KMS-11 (cell line): Measurements from ENCODE around the gene SYT13.

Source experiments
- H2AFZ ChIP-seq: fragments of 200-600 bp; sonication (generic); 2 replicates; pipeline ENCODE4 v1.6.1; 2016; ENCODE audit warnings: antibody characterized with exemption, mixed run types, low read depth
- H3K27ac ChIP-seq: fragments of 200-600 bp; sonication (generic); 2 replicates; pipeline ENCODE4 v1.6.1; 2016; ENCODE audit warnings: mild to moderate bottlenecking, mixed run types
- H3K27me3 ChIP-seq: fragments of 200-600 bp; sonication (generic); 2 replicates; pipeline ENCODE4 v1.6.1; 2017; ENCODE audit warnings: mild to moderate bottlenecking, low read depth, mixed run types, moderate library complexity; ENCODE audit not compliant: insufficient read depth
- H3K36me3 ChIP-seq: fragments of 200-600 bp; sonication (generic); 2 replicates; pipeline ENCODE4 v1.6.1; 2017; ENCODE audit warnings: mild to moderate bottlenecking, mixed run types; ENCODE audit not compliant: insufficient read depth
- H3K4me1 ChIP-seq: fragments of 200-600 bp; sonication (generic); 2 replicates; pipeline ENCODE4 v1.6.1; 2016; ENCODE audit warnings: mild to moderate bottlenecking, low read depth, mixed run types; ENCODE audit not compliant: poor library complexity, severe bottlenecking
- H3K4me2 ChIP-seq: fragments of 200-600 bp; sonication (generic); 2 replicates; pipeline ENCODE4 v1.7.0; 2016; ENCODE audit warnings: mild to moderate bottlenecking, mixed run types
- H3K4me3 ChIP-seq: fragments of 200-600 bp; sonication (generic); IDR thresholded peaks from 2 replicates; pipeline ENCODE4 v1.6.1; 2017; ENCODE audit warnings: low read depth, low read length, mixed read lengths; ENCODE audit not compliant: insufficient read depth
- H3K79me2 ChIP-seq: fragments of 200-600 bp; sonication (generic); 2 replicates; pipeline ENCODE4 v1.6.1; 2016; ENCODE audit warnings: low read depth, mixed run types; ENCODE audit not compliant: insufficient read depth
- H3K9ac ChIP-seq: fragments of 200-600 bp; sonication (generic); 2 replicates; pipeline ENCODE4 v1.6.1; 2016; ENCODE audit warnings: mild to moderate bottlenecking, mixed run types
- H4K20me1 ChIP-seq: fragments of 200-600 bp; sonication (generic); 2 replicates; pipeline ENCODE4 v1.6.1; 2016; ENCODE audit warnings: mild to moderate bottlenecking, mixed run types; ENCODE audit not compliant: insufficient read depth
- TF ChIP-seq, protein P1 (sequence below): fragments of 200-600 bp; sonication (generic); conservative IDR thresholded peaks from 2 replicates; pipeline ENCODE4 v1.6.1; 2017; ENCODE audit warnings: low read depth, mild to moderate bottlenecking, antibody characterized with exemption, low read length, moderate library complexity, mixed read lengths

The SYT13 gene

DNA sequence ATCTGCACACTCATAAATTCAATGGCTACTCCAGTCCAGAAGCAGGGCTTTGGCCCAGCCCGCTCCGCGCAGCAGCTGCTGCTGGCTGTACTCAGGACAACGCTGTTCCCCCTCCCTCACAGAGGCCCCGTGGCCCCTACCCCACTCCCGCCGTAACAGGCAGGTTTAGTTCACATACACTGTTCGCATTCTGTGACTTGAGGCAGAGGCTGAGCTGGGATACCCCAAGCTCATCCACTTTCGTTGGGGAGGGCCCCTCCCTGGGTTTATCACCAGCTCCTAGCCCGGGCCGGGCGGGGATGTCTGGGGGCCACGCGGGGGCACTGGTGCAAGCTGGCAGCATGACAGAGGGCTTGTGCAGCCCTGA is 52.4 kb downstream of the SYT13 start:
- H3K79me2 ChIP-seq, result no peaks in the 10 kb centered on the region
- TF ChIP-seq, protein P1, sequence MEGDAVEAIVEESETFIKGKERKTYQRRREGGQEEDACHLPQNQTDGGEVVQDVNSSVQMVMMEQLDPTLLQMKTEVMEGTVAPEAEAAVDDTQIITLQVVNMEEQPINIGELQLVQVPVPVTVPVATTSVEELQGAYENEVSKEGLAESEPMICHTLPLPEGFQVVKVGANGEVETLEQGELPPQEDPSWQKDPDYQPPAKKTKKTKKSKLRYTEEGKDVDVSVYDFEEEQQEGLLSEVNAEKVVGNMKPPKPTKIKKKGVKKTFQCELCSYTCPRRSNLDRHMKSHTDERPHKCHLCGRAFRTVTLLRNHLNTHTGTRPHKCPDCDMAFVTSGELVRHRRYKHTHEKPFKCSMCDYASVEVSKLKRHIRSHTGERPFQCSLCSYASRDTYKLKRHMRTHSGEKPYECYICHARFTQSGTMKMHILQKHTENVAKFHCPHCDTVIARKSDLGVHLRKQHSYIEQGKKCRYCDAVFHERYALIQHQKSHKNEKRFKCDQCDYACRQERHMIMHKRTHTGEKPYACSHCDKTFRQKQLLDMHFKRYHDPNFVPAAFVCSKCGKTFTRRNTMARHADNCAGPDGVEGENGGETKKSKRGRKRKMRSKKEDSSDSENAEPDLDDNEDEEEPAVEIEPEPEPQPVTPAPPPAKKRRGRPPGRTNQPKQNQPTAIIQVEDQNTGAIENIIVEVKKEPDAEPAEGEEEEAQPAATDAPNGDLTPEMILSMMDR, result peak; percentile 9; the same call in 1 of the 2 replicates

DNA sequence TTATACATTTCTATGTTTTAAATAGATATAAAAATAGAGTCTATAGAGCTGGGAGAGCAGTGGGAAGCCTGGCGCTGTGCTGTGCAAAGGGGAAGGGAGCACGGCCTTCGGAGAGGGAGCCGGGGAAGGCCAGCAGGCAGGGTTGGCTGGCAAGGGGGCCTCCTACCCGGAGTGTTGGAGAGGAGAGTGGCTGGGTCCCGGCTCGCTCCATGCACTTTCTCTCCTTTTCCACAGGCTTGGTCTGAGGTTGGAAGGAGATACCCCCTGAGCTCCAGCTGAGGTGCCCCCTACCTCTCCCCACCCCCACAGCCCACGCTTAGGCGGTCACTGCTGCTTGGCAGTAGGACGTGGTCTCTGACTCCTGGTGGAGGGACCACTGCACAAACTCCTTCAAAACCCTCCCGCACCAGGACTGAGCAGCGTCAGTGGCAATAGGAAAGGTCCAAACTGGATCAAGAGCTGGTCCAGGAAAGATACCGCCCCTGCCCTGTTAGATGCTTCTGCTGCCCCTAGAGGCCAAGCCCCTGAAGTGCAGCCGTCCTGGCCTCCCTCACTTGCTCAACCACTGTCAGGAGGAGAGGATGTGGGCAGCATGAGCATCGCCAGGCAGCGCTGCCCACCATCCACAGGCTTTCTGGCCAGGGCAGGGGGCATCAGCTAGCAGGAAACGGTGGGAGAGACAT is 52.9 kb downstream of the SYT13 start:
- H3K4me1 ChIP-seq, result no peaks in the 10 kb centered on the region
- H3K4me3 ChIP-seq, result no peak overlapping the region
- no peaks in the 10 kb centered on the region for H4K20me1 ChIP-seq
- H3K27me3 ChIP-seq, result no peaks in the 10 kb centered on the region
- no peak overlapping the region for H3K27ac ChIP-seq
- H3K79me2 ChIP-seq, result no peaks in the 10 kb centered on the region
- no peak overlapping the region for H3K4me2 ChIP-seq
- no peak overlapping the region for H2AFZ ChIP-seq
- TF ChIP-seq, protein P1, result peak; percentile 71
- no peak overlapping the region for H3K9ac ChIP-seq
- H3K36me3 ChIP-seq, result no peaks in the 10 kb centered on the region

More for the DNA sequence above, 52.4 kb downstream of the SYT13 start:
- no peaks in the 10 kb centered on the region for H3K27me3 ChIP-seq
- H3K27ac ChIP-seq, result no peak overlapping the region
- H4K20me1 ChIP-seq, result no peaks in the 10 kb centered on the region
- no peak overlapping the region for H3K4me2 ChIP-seq
- H3K9ac ChIP-seq, result no peak overlapping the region
- H3K4me3 ChIP-seq, result no peak overlapping the region
- no peaks in the 10 kb centered on the region for H3K4me1 ChIP-seq
- H3K36me3 ChIP-seq, result no peaks in the 10 kb centered on the region
- H2AFZ ChIP-seq, result no peak overlapping the region

DNA sequence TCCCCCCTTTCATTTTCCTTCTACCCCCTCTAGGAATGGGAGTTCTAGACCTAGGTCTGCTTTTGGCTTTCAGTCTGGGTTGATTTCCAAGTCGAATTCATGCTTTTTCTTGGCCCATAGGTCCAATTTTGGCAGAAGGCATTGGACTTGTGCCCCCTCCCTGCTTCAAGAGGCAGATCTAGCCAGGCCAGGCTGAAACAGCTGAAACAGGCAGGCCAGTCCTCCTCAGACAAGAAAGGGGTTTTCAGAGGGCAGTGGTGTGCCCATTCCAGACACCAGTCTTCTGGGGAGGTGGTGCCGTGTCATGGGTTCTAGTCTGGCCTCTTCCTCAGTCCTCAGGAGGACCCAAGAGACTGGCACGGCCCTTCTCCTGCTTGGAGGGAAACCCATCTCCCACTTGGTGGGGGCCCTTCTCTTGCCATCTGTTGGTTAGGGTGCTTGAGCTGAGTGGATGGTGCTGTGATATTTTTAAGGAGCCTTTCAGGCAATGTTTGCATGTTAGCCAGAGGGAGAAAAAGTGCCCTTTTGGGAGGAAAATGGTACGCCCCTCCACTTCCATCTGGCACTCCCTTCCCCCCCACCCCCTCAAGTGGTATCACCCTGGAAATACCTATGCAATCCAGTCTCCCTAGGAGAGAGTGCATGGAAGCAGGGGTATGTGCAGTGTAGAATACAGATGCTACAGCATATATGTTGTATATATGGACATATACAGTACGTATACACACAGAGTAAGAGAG is 53.6 kb downstream of the SYT13 start:
- Histone ChIP-seq H2AFZ (no peak overlapping the region), H3K27me3 (no peaks in the 10 kb centered on the region)

DNA sequence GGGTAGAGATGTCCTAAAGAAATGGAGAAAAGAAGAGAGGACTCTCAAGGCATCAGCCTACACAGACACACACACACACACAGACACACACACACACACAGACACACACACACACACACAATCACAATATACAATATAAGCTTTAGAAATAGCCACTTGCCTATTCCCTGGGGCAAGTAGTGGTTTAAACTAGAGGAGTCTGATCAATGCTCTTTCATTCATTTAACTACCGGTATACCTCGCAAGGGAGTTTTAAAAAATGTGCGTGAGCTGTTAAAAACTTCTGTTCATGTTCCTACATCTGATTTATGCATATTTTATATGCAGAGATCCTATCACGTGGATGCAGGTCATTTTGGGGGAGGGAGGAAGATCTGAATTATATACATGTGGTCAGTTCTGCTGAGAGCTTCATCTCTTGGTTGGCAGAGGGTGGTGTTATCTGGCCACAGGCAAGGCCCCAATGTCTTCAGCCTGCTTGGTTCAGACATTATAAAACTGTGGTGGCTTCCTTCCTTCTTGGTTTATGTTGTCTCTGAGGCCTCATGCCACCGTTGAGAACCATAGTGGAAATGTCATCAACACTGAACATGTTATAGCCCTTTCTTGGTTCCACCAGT is 56.6 kb downstream of the SYT13 start:
- no peaks in the 10 kb centered on the region for H3K36me3 ChIP-seq
- no peaks in the 10 kb centered on the region for H4K20me1 ChIP-seq
- H3K79me2 ChIP-seq, result no peaks in the 10 kb centered on the region
- no peak overlapping the region for H2AFZ ChIP-seq
- H3K27me3 ChIP-seq, result no peaks in the 10 kb centered on the region
- H3K4me1 ChIP-seq, result no peaks in the 10 kb centered on the region
- TF ChIP-seq, protein P1, result no peak
- no peak overlapping the region for H3K4me2 ChIP-seq
- no peak overlapping the region for H3K9ac ChIP-seq
- no peak overlapping the region for H3K27ac ChIP-seq
- no peak overlapping the region for H3K4me3 ChIP-seq

More for the DNA sequence above, 53.6 kb downstream of the SYT13 start:
- Histone ChIP-seq H3K4me2 (no peak overlapping the region), H3K79me2 (no peaks in the 10 kb centered on the region), H3K9ac (no peak overlapping the region), H3K4me3 (no peak overlapping the region), H3K36me3 (no peaks in the 10 kb centered on the region), H4K20me1 (no peaks in the 10 kb centered on the region), H3K4me1 (no peaks in the 10 kb centered on the region), H3K27ac (no peak overlapping the region)
- TF ChIP-seq, protein P1, result no peak
